ENCODE results near the gene PACRG. TPM values are rescaled to one million over a fixed set of nuclear protein-coding genes. Genes with fewer than 3 reads are reported as not detected.

PACRG gene
- total and polyA plus RNA-seq, 2 of the 8 experiments (the other 6 are each of a cell fraction or from before 2014, with no cell fraction given), result 0.44 to 0.54 TPM

DNA sequence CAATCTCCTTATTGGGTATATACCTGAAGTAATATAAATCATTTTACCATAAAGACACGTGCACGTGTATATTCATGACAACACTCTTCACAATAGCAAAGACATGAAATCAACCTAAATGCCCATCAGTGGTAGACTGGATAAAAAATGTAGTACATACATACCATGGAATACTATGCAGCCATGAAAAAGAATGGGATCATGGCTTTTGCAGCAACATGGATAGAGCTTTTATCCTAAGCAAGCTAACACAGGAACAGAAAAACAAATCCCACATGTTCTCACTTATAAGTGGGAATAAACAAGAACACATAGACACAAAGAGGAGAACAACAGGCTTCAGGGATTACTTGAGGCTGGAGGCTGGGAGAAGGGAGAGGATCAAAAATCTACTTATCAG, 478.4 kb downstream of the PACRG start:
- no peak for FAIRE-seq
- POLR2A ChIA-PET (ENCODE audit: partially characterized antibody), result no interaction called here
- CTCF ChIA-PET (ENCODE audit: partially characterized antibody), result no interaction called here

More for the DNA sequence above, 478.4 kb downstream of the PACRG start:
- no peaks in the 10 kb centered on the region for H3K79me1 ChIP-seq (ENCODE audit: low read depth, low read length)
- no peaks in the 10 kb centered on the region for H3K4me1 ChIP-seq (replicated peaks in 1 of 4; ENCODE audit: control insufficient read depth in 3 of 4, insufficient read depth in 4 of 4, low read length in 3 of 4)
- H2BK12ac ChIP-seq (ENCODE audit: low read depth, low read length), result no peak overlapping the region
- no peak overlapping the region for H2BK5ac ChIP-seq (ENCODE audit: low read depth, low read length)
- H3K36me3 ChIP-seq (ENCODE audit: control insufficient read depth in 2 of 4, insufficient read depth in 4 of 4, low read length in 3 of 4), result no peaks in the 10 kb centered on the region
- no peak overlapping the region for H4K5ac ChIP-seq (ENCODE audit: insufficient read length, low read depth, low read length)
- H3K18ac ChIP-seq (ENCODE audit: extremely low read depth, low read length), result no peak overlapping the region
- H2BK15ac ChIP-seq (ENCODE audit: low read length), result no peak overlapping the region
- H4K8ac ChIP-seq (ENCODE audit: extremely low read depth, insufficient read depth, low read length), result no peak overlapping the region
- TF ChIP-seq KDM1A (IDR thresholded peaks at IDR 0.05; ENCODE audit: borderline replicate concordance, low read length) (peak; percentile 60), HDAC6 (IDR thresholded peaks at IDR 0.05; ENCODE audit: low read depth, low read length) (no peak)
- no peak overlapping the region for H3K9ac ChIP-seq (replicated peaks in 1 of 4; ENCODE audit: extremely low read depth in 1 of 4, low read depth in 3 of 4, low read length in 3 of 4)
- no peak overlapping the region for H3K4ac ChIP-seq (replicated peaks; ENCODE audit: insufficient read length, low read depth, low read length)
- H2AK5ac ChIP-seq (ENCODE audit: low read depth, low read length), result no peak overlapping the region
- H3K23ac ChIP-seq (ENCODE audit: insufficient read length), result no peak overlapping the region
- no peaks in the 10 kb centered on the region for H3K79me2 ChIP-seq (ENCODE audit: control insufficient read depth in 1 of 2, insufficient read depth in 2 of 2, low read length in 2 of 2)
- no peak overlapping the region for H3K14ac ChIP-seq (ENCODE audit: insufficient read length)
- H3K56ac ChIP-seq (replicated peaks; ENCODE audit: insufficient read length, low read depth, low read length), result no peak overlapping the region
- no peak overlapping the region for H3K4me3 ChIP-seq (ENCODE audit: extremely low read depth in 1 of 4, insufficient read depth in 2 of 4, low read depth in 3 of 4, low read length in 4 of 4)
- H2BK20ac ChIP-seq (ENCODE audit: low read length), result no peak overlapping the region
- no peak for DNase-seq (ENCODE audit: low read depth in 1 of 2, low spot score in 2 of 2)
- H4K91ac ChIP-seq (replicated peaks; ENCODE audit: insufficient read length, low read length), result no peak overlapping the region
- no peak overlapping the region for H3K27ac ChIP-seq (ENCODE audit: low read depth, low read length)
- H4K20me1 ChIP-seq (replicated peaks in 1 of 2; ENCODE audit: control insufficient read depth in 1 of 2, insufficient read depth in 2 of 2, low read length in 2 of 2), result no peaks in the 10 kb centered on the region
- H2BK120ac ChIP-seq (replicated peaks; ENCODE audit: low read depth, low read length), result no peak overlapping the region
- 94% methylated on average over 2 of the region's 2 CpGs; no CpG with 5 or more reads in 1 of the 2 experiments for WGBS, 2 experiments (ENCODE audit: extremely low coverage in 1 of 2, insufficient coverage in 1 of 2, insufficient read length in 1 of 2, insufficient replicate concordance in 2 of 2, low coverage in 1 of 2, low lambda C conversion rate in 2 of 2, missing lambda C conversion rate in 1 of 2)
- H3K4me2 ChIP-seq (ENCODE audit: insufficient read depth in 1 of 2, low read depth in 2 of 2, low read length in 2 of 2), result no peak overlapping the region
- H3K23me2 ChIP-seq (ENCODE audit: low read depth, low read length), result no peaks in the 10 kb centered on the region
- H2AFZ ChIP-seq (ENCODE audit: low read length), result no peak overlapping the region
- H3K27me3 ChIP-seq (replicated peaks in 1 of 4; ENCODE audit: control insufficient read depth in 3 of 4, extremely low read depth in 1 of 4, insufficient read depth in 3 of 4, low read length in 3 of 4), result no peaks in the 10 kb centered on the region
- H3K9me3 ChIP-seq (ENCODE audit: insufficient read depth in 2 of 2, low read depth in 1 of 2, low read length in 1 of 2), result peaks cover 0 to 3% of the 10 kb centered on the region in 2 experiments; a peak in 2 of 4 replicates
